GM08714 (cell line): ENCODE results near the gene LRIG1.

Source experiments
- H3K4me3 ChIP-seq: fragments of 200-500 bp; sonication (Bioruptor generic); 2 replicates; pipeline ENCODE4 v1.5.1; 2014; ENCODE audit warnings: mild to moderate bottlenecking, low read length, inconsistent platforms
- ZNF274 ChIP-seq: IDR thresholded peaks from 2 replicates; pipeline ENCODE4 v1.6.1; 2012; ENCODE audit warnings: mild to moderate bottlenecking, low read depth, low read length

Gene LRIG1

DNA sequence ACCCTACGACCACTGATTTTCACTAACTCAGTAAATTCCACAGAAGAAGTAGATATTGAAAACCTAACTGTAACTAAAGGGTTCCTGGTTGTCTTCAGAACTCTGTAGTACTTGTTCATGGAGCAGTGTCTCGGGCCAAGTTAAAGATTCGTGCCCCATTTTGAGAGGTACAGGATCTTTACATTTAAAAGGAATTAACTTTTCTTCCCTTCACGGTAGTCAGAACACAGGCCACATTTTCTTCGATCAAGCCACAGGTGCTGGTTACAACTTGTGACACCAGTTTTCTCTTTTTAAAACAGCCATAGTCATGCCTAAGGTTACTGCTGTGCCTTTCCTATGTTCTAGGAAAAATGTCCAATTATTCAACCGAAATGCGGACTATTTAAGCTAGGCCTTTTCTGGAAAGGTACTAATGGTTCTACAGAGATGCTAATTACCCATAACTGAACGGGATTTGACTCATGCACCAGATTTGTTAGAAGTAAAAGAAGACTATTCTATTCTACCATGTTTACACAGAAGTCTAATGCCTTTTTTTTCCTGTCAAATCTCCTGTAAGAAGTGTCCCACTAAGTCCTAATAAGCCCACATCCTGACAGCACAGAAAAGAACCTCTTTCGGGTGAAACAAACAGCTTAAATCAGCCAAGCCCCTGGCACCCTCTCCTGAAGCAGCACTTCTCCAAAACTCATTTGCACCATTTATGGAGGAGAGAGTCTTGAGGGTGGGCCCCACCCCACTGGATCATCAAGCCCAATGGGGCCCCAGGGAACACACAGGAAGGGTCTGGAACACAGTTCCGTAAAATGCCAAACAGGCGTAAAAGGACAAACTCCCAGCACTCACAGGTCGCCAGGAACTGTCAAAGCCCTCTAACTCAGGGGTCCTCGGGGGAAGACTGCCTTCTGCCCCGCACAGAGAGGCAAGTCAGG lies 1.9 kb downstream of the LRIG1 start:
- TF ChIP-seq ZNF274, result no peak
- H3K4me3 ChIP-seq, result peak overlapping the region; percentile 89

DNA sequence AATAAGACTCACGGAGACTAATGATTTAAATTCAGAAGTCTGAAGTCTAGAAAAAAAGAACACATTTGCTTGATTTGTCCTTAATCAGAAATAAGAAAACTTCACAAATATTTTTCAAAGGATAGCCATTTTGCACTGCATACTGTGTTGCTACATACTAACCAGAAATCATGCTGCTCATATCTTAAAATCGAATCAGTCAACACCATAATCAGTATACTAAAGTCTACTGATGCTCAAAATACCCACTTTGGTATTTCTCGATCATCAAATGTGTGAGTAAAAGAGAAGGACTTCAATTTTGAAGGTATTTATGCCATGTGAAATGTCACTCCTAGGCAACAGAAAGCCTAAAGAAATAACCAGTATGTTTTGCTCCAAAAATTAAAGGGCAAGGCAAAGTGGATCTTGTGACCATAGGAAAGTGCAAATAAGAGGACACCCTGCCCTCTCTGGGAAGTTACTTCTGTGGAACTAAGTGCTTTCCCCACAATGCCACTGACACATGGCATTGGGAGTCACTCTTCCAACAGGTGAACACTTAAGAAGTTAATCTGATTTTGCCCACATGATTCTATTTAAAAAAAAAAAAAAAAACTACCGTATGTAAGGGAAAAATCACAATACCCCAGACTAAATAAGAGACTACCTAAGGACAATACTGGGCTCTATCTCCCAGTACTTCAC lies 2.7 kb downstream of the LRIG1 start:
- no peak for TF ChIP-seq ZNF274
- peak overlapping the region; percentile 89; the same call in 1 of the 2 replicates for H3K4me3 ChIP-seq

DNA sequence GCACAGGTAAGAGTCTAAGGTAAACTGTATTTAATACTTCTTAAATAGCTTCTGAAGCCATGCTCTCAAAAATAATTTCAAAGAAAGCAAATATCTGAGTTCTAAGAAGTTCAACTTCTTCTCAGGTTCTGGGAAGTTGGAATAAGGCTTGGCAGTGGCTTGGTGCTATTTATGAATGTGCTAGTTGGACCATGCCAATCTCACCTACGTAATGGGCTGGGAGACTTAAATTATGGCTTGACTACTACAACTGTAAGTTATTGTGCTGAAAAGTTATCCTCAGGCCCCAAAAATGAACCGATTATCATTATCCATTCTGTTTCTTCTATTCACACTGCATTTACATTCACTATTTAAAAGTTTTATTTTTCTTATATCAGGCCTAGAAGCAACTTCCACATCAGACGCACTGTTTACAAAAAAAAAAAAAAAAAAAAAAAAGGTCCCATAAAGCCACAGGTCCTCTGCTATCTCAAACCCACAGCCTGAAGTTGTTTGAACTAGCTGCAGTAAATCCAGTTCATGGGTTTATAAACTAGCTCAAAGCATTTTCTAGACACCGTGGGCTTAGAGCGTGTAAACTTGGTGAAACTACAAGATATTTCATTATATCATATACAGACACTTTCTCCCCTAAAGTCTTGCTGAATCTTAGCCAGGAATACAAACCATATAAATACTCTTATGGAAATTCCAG lies 3.4 kb downstream of the LRIG1 start:
- H3K4me3 ChIP-seq, result no peak overlapping the region; the same call in 1 of the 2 replicates
- TF ChIP-seq ZNF274, result no peak

DNA sequence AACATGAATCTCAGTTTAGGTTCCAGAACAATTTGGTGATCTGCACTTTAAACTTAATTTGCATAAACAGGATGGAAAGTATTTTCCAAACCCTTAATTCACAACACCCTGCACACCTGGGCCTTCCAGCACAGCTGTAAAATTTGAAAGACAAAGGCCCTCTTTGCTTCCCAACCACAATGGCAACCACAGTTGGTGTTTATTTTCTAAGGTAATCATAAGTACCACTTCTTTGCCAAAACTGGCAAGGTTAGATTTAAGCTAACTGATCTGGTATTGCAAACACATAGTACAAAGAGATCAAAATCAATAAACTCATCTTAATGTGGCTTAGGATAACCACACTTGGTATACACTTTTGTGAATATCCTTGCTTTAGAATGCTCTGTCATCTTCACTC lies 4.1 kb downstream of the LRIG1 start:
- TF ChIP-seq ZNF274, result no peak
- no peak overlapping the region for H3K4me3 ChIP-seq

DNA sequence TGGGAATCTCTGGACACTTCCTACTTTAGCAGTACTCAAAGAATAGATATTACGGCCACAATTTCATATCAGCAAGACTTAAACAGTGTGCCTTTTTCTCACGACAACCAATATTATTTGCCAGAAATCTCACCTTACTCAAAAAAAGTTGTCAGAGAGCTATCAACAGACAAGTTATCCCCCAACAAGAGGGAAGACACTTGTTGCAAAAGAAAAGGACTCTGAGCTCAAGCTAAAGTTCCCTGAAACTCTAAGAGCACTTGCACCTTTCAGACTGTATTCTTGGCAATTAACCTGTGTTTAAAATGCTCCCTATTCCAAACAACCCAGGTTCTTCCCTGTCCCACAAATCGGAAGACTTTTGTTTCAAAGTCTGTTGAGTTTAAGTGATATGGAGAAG lies 4.5 kb downstream of the LRIG1 start:
- no peak for TF ChIP-seq ZNF274
- H3K4me3 ChIP-seq, result no peak overlapping the region

DNA sequence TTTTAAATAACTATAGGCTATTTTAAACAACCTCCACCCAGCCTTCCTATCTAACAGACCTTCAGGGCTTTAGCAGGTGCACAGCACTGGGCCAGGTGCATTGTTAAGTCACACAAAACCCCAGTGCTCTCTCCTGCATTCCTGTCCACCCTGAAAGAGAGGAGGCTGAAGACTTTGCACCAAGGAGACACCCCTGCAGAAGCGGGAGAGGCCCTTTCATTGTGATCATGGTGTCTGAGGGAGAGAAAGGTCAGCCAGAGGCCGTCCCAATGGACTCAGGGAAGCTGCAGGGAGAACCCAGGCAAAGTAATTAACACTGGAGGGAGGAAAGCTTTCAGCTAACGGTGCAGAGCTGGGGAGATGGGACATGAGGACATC lies 5.2 kb downstream of the LRIG1 start:
- no peak overlapping the region for H3K4me3 ChIP-seq
- no peak for TF ChIP-seq ZNF274

DNA sequence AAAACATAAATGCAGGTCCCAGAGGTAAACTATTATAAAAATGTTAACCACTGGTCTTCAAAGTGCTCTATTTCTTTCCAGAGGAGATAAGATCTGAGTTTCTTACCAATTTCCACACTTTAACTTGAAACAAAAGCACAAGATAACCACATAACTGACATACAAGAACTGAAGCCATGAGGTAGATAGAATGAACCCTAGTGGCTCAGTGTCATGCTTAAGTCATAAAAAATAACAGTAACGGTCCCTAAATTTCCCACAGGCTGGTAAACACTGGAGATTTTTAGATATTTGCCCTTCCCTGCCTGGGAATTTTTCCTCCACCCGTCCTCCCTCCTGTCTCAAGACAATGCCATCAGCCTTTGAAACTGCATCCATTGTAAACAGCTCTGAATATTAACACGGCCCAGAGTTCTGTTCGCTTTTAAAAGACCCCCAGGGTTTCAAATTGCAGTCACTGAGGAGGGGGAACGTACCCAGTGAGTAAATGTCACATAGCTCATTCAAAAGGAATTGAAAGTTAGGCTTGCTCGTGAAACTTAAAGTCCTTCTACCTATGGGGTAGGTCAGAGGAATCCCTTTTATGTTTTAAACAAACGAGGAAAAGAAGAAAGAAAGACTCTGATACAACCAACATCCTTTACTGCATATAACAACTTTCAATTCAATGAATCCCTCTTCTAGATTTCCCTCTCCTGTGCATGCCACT lies 5.7 kb downstream of the LRIG1 start:
- no peak overlapping the region for H3K4me3 ChIP-seq
- no peak for TF ChIP-seq ZNF274

DNA sequence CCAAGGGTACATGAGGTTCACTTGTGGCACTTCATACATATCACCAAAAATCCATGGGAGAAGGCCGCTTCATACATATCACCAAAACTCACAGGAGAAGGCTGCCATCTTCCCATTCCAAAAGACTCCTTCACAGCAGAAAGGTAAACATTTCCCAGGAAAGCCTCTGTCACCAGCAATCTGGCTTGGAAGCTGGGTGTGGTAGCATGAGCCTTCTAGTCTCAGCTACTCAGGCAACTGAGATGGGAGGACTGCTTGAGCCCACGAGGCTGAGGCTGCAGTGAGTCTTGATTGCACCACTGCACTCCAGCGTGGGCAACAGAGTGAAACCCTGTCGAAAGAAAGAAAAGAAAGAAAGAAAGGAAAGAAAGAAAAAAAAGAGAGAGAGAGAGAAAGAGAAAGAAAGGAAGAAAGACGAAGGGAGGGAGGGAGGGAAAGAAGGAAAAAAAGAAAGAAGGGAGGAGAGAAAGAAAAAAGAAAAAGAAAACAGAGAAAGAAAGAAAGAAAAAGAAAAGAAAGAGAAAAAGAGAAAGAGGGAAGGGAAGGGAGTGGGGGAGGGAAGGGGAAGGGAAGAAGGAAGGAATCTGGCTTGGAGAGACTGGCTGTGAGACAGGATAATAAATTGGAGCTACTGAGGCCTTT lies 7.2 kb downstream of the LRIG1 start:
- no peak overlapping the region for H3K4me3 ChIP-seq
- TF ChIP-seq ZNF274, result no peak

DNA sequence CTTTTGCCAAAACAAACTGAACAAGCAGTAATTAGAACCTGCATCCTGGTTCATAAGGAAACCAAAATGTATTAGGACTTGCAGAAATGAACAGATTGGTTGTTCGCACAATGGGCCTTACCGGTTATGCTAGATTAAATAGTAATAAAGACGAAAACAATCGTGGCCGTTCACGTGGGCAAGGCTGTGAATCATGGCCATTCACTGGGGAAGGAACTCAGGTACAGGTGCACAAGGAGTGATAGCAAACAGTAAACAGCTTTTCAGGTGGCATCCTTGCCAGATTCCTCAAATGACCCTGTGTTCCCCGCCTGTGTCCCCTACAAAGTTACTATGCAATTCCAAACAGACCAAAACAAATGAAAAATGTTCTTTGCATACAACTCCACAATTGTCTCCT lies 8.2 kb downstream of the LRIG1 start:
- no peak overlapping the region for H3K4me3 ChIP-seq
- TF ChIP-seq ZNF274, result no peak

DNA sequence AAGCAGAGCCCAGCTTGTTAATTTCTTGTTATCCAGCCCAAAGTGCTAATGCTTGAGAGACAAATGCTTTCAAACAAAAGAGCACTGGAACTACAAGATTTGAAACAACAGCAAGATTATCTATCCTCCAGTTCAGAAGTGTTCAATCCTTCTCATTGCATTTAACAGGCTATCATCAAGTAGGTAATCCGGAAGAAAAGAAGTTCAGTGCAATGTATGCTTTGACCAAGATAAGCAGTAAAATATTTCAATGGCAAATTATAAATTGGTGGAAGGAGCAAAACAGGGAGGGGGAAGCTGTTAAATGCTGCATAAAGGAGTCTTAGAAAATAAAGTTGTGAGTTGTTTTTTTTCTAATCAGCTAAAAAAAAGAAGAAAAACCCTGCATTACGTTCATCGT lies 8.8 kb downstream of the LRIG1 start:
- no peak overlapping the region for H3K4me3 ChIP-seq
- no peak for TF ChIP-seq ZNF274

DNA sequence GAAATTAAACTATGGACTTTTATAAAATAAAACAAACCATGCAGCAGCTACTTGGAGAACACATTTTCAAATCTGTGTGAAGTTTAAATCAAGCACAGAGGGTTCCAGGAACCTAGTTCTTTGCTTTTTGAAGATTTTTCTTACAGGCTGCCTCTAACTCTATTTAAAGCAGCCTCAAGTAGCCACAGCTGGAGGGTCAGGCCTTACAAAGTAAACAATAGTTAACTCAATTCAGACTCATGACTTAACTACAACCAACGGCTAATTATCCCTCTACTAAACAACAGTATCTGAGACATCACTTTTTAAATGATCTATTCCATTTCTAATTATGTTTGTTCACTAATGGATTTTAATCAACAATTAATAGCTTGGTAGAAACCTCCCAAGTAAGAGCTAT lies 9.8 kb downstream of the LRIG1 start:
- TF ChIP-seq ZNF274, result no peak
- no peak overlapping the region for H3K4me3 ChIP-seq

DNA sequence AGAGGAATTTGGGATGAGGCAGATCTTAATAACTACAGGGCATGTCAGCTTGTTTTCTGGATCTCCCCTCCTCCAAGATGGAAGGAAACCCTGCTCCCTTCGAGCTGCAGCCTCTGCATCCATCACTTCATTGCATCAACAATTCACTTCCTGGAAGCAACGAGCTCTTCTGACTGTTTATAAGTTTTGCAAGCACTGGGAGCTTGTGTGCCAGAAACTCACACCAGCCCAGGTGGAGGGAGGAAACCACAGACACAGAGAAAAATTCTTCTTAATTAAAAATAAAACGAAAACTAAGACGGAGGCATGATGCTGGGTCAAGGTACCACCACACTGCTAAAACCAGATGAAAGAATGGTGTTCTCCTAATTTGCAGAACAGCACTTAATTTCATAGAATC lies 10.6 kb downstream of the LRIG1 start:
- H3K4me3 ChIP-seq, result peak overlapping the region; percentile 29; the same call in 1 of the 2 replicates
- no peak for TF ChIP-seq ZNF274

DNA sequence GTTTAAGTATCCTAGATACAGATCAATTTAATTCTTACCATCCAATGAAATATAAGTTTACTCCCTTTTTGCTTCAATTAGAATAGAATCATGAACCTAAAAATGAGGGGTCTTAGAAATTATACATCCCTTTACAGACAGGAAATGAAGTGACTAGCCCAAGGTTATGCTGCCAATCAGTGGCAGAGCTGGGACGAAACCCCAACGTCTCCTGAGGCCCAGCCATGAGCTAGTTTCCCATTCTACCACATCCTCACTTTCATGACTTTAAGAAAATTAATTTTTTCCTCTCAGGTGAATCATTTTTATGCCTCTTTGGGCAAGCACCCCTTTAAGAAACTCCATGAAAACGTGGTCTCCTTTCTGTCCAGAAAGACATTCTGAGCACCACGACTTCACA lies 11.2 kb downstream of the LRIG1 start:
- no peak overlapping the region for H3K4me3 ChIP-seq
- no peak for TF ChIP-seq ZNF274
